ENCODE data around the gene KIAA0232.

The KIAA0232 gene

DNA sequence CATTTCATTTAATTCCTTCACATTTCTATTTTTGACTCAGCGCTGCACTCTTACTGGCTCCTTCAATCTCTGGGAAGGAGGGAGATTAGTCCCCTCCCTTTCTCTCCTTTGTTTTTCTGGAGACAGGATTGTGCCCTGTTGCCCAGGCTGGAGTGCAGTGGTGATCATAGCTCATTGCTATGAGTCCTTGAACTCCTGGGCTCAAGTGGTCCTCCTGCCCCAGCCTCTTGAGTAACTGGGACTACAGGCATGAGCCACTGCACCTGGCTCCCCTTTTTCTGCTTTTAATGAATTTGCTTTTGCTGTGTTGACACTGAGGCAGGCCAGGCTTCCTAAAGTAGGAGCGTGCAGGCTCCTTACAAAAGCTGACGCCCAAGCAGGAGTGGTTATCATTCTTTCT, 137.6 kb downstream of the KIAA0232 start:
- no peak for DNase-seq

DNA sequence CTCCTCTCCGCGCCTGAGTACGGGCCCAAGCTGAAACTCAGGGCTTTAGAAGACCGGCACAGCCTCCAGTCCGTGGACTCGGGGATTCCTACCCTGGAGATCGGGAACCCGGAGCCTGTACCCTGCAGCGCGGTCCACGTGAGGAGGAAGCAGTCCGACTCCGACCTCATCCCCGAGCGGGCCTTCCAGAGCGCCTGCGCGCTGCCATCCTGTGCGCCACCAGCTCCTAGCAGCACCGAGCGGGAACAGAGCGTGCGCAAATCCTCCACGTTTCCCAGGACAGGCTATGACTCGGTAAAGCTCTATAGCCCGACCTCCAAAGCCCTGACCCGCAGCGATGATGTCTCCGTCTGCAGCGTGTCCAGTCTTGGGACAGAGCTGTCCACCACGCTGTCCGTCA, 141.0 kb downstream of the KIAA0232 start:
- no peak for DNase-seq

DNA sequence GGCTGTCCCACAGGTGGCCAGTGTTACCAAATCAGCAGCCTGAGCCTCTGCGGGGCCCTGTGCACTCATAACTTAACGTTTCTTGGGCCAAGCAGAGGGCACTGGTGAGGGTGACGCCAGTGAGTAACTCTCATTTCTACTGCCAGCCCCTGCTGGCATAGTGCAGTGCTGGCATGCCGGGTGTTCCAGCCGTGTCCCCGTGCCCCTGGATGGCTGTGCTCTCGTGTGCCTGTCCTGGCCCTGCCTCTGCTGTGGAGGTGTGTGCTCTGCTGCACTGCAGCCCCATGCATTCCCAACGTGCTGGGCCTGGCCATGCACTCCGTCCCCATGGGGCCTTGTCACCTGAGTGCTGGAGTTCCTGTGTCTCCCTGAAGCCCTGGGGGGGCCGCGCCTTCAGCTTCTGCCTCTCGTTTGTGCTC, 141.8 kb downstream of the KIAA0232 start:
- DNase-seq: no peak

- no peak for DNase-seq
Measured at GRCh38 chr4:6925357-6925836, 142.9 kb downstream of the KIAA0232 start.

- DNase-seq: no peak
Measured at GRCh38 chr4:6926081-6926480, 143.6 kb downstream of the KIAA0232 start.

- DNase-seq: no peak
Measured at GRCh38 chr4:6926681-6927478, 144.4 kb downstream of the KIAA0232 start.

DNA sequence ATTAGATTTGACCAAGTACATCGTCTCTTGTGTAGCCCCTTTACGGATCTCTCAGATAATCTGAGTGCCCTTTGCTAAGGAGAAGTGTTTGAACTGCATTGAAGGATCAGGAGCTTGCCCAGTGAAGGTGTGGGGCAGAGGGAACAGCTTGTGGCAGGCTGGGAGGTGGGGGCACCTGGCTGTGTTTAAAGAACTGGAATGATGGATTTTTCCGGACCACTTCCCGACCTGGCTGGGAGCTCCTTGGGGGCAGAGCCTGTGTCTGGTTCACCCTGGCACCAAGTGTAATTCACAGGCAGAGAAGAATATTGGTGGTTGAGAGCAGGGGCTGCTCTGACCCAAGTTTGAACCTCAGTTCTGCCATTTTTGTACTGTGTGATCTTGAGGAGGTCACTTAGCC, 145.6 kb downstream of the KIAA0232 start:
- no peak for DNase-seq

DNA sequence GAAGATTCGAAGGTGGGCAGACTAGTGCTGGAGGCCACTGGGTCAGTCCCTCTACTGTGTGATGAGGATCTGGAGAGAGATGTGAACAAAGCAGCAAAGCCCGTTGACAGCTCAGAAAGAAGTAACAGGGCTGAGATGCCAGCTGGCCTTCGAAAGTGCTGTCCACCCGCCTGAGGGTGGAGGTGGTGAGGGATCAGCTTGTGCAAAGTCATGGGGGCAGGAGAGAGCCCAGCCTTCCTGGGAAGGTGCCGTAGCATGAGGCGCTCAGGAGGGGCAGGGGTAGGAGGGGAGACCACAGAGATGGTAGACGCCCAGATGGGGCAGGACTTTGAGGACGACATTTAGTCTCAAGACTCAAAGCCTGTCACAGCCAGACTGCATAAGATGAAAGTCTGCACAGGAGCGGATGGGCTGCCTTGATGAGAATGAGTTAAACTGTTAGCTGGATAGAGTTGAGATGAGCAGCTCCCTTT, 146.8 kb downstream of the KIAA0232 start:
- DNase-seq: no peak

DNA sequence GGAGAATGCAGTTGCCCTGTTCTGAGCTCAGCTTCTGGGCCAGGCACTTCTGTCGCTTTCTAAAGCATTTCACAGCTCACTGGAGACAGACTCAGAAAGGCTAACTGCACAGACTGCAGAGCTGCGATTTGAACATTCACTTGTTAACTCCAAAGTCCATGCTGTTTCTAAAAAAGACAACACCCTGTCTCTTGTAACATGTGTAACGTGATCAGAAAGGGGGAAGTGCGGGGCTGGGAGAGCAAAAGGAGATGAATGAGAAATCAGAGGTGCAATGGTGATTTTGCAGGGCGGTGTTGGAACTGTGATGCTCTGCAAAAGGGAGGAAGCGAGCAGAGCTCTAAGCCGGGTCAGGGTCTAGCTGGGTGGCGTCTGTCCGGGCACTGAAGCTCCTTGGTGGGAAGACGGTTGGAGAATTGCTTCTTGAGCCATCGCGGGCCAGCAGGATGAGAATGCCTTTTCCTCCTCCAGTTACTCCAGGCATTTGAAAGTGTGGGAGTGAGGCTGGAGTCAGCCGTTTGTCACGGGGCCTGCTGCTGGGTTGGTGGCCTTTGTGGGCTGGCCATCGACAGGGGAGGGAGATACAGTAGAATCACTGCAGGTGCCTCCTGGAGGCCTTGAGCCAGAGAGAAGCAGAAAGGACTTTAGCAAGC, 147.4 kb downstream of the KIAA0232 start:
- no peak for DNase-seq

- no peak for DNase-seq
Measured at GRCh38 chr4:6932475-6932874, 149.9 kb downstream of the KIAA0232 start.

DNA sequence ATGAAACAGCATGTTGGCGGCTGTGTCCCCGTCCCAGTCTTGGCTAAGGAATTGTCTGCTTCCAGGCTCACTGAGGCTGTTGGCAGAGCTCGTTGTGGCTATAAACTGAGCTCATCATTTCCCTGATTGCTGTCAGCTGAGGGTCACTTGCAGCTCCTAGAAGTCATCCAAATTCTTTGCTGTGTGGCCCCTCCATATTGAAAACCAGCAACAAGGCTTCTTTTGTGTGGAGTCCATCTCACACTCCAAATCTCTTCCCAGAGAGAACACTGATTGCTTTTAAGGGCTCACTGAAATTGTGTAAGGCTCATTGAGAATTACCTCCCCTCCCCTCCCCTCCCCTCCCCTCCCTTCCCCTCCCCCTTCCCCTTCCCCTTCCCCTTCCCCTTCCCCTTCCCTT, 150.4 kb downstream of the KIAA0232 start:
- no peak for DNase-seq

Data from fibroblast of skin of abdomen (primary cell).